Spleen (tissue), 11 donors: Measurements from ENCODE around the gene SPECC1. TPM values are rescaled to one million over a fixed set of nuclear protein-coding genes. Genes with fewer than 3 reads are reported as not detected.

Experiments used
- DNase-seq: peaks from one replicate; pipeline ENCODE4 v3.0.0-alpha.2; 2020
- H3K27ac ChIP-seq, 8 donors: fragments of 200-600 bp; sonication (generic) in 7 of 8; 1 replicate in 4 of 8; 2 replicates in 4 of 8; pipeline versions ENCODE4 v1.5.0 to v1.8.0; 2016 to 2021; ENCODE audit warnings: inconsistent platforms in 4 of 8, mild to moderate bottlenecking in 4 of 8, moderate library complexity in 1 of 8
- H3K27me3 ChIP-seq, 7 donors: fragments of 200-600 bp; sonication (generic) in 6 of 7; replicated peaks in 1 of 7; 1 replicate in 4 of 7; 2 replicates in 3 of 7; pipeline versions ENCODE4 v1.5.0 to v1.8.0; 2016 to 2021; ENCODE audit warnings: inconsistent platforms in 3 of 7, mild to moderate bottlenecking in 1 of 7
- H3K36me3 ChIP-seq, 6 donors: fragments of 200-600 bp; sonication (generic) in 5 of 6; 1 replicate in 4 of 6; 2 replicates in 2 of 6; pipeline versions ENCODE4 v1.5.0 to v1.8.0; 2016 to 2021; ENCODE audit warnings: inconsistent platforms in 2 of 6
- H3K4me1 ChIP-seq, 6 donors: fragments of 200-600 bp; sonication (generic) in 5 of 6; 1 replicate in 3 of 6; 2 replicates in 3 of 6; pipeline versions ENCODE4 v1.5.0 to v1.8.0; 2016 to 2021; ENCODE audit warnings: inconsistent platforms in 3 of 6
- H3K4me3 ChIP-seq, 8 donors: fragments of 200-600 bp; sonication (generic) in 7 of 8; 1 replicate in 4 of 8; 2 replicates in 4 of 8; pipeline versions ENCODE4 v1.5.0 to v1.8.0; 2016 to 2021; ENCODE audit warnings: inconsistent platforms in 4 of 8, mild to moderate bottlenecking in 4 of 8, moderate library complexity in 2 of 8
- H3K9me3 ChIP-seq, 8 donors: fragments of 200-600 bp; sonication (generic) in 7 of 8; 1 replicate in 4 of 8; 2 replicates in 4 of 8; pipeline versions ENCODE4 v1.5.0 to v1.8.0; 2016 to 2021; ENCODE audit warnings: inconsistent platforms in 4 of 8
- POLR2A ChIP-seq, 3 donors: fragments of 450-650 bp; IDR thresholded peaks; one replicate each; pipeline ENCODE4 v1.5.1; 2017; ENCODE audit warnings: antibody characterized with exemption in 3 of 3, mild to moderate bottlenecking in 1 of 3
- POLR2AphosphoS5 ChIP-seq, 3 donors: sonication (generic); formaldehyde crosslinking; IDR thresholded peaks; one replicate each; pipeline ENCODE4 v1.5.1; 2017; ENCODE audit warnings: antibody characterized with exemption in 3 of 3
- WGBS, 5 donors: extraction: QIAGEN DNeasy Blood & Tissue Kit in 3 of 5; methylation state at CpG; one replicate each; pipeline versions ENCODE4 v1.1.5 to v1.1.7; 2013 to 2018; 5-methylcytosine and 5-hydroxymethylcytosine counted together
- intact Hi-C: fragments of 100-400 bp; cut with DNase I; formaldehyde crosslinking; loops from one replicate; pipeline ENCODE4 v1.15.0; 2023; ENCODE audit warnings: low total_unique reads
- polyA plus RNA-seq, 3 donors: library from polyadenylated mRNA; stranded (reverse); fragments of 200-250 nt; gene quantifications; one replicate each; pipeline ENCODE4 v1.2.1, GENCODE V29; 2013
- total RNA-seq, 7 donors: library from RNA; depleted of rRNA in 3 of 7; stranded (reverse); fragments of >200 nt in 3 of 7; fragmentation: NEBNext Ultra II Directional in 4 of 7; extraction: Animal tissue kit (Norgen Biotek cat#: 25700) in 4 of 7; gene quantifications; one replicate each; pipeline versions ENCODE4 v1.1.0 to v1.2.1, GENCODE V29; 2016 to 2021
- TF ChIP-seq, protein P1 (sequence below), 11 experiments: fragments of 200-600 bp in 7 of 11; fragments of 450-650 bp in 4 of 11; sonication (generic) in 4 of 11; IDR thresholded peaks in 8 of 11; conservative IDR thresholded peaks in 3 of 11; 1 replicate in 7 of 11; 2 replicates in 4 of 11; pipeline versions ENCODE4 v1.4.0 to v1.8.0; 2016 to 2021; ENCODE audit warnings: antibody characterized with exemption in 11 of 11, inconsistent platforms in 4 of 11, mild to moderate bottlenecking in 1 of 11
- donor health status: healthy with polysubstance abuse.
- donor health status: DM: no; HTN: no; CAD: no; lungs with moderate emphysema.
- donor health status: DM: no; HTN: no; CAD: no.
- donor health status: Bipolar disorder and iron deficiency.
- donor health status: healthy.
- donor health status: DM: no; HTN: no; CAD: no.
- donor health status: DM: yes; HTN: yes; CAD: no.

Gene SPECC1
- total and polyA plus RNA-seq, 10 donors, result 7.4 to 129 (median 84.8) TPM

DNA sequence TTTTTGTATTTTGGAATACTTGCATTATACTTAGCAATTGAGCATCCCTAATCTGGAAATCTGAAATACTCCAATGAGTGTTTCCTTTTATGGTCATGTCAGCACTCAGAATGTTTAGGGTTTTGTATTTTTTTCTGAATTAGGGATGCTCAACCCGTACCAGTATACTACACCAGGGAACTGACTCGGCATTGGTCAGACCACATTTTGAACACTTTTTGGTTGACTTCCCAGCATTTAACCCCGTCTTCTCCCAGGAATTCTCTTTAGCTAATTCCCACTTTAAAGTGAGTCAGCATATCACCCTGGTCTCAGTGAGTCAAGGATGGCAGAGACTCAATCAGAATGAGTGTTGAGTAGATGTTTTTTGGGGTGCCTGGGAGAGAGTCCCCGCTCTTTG, 177.9 kb downstream of the SPECC1 start:
- peaks cover 0 to 18% (median 4%) of the 10 kb centered on the region in 6 donors for H3K4me1 ChIP-seq
- H3K4me3 ChIP-seq, result no peak overlapping the region
- no peaks in the 10 kb centered on the region for H3K27me3 ChIP-seq
- H3K9me3 ChIP-seq, result no peaks in the 10 kb centered on the region
- 70 to 91% (median 87%) methylated on average over 4 of the region's 4 CpGs for WGBS, 5 donors
- H3K27ac ChIP-seq, result no peak overlapping the region
- intact Hi-C loops, result no loop called here
- no peaks in the 10 kb centered on the region for H3K36me3 ChIP-seq
- TF ChIP-seq POLR2AphosphoS5 (IDR thresholded peaks at IDR 0.05), result no peak
- TF ChIP-seq, protein P1, sequence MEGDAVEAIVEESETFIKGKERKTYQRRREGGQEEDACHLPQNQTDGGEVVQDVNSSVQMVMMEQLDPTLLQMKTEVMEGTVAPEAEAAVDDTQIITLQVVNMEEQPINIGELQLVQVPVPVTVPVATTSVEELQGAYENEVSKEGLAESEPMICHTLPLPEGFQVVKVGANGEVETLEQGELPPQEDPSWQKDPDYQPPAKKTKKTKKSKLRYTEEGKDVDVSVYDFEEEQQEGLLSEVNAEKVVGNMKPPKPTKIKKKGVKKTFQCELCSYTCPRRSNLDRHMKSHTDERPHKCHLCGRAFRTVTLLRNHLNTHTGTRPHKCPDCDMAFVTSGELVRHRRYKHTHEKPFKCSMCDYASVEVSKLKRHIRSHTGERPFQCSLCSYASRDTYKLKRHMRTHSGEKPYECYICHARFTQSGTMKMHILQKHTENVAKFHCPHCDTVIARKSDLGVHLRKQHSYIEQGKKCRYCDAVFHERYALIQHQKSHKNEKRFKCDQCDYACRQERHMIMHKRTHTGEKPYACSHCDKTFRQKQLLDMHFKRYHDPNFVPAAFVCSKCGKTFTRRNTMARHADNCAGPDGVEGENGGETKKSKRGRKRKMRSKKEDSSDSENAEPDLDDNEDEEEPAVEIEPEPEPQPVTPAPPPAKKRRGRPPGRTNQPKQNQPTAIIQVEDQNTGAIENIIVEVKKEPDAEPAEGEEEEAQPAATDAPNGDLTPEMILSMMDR (IDR thresholded peaks at IDR 0.05 in 8 of 11, conservative IDR thresholded peaks at IDR 0.05 in 3 of 11), result no peak
- TF ChIP-seq POLR2A (IDR thresholded peaks at IDR 0.05), result no peak
- DNase-seq, result no peak

DNA sequence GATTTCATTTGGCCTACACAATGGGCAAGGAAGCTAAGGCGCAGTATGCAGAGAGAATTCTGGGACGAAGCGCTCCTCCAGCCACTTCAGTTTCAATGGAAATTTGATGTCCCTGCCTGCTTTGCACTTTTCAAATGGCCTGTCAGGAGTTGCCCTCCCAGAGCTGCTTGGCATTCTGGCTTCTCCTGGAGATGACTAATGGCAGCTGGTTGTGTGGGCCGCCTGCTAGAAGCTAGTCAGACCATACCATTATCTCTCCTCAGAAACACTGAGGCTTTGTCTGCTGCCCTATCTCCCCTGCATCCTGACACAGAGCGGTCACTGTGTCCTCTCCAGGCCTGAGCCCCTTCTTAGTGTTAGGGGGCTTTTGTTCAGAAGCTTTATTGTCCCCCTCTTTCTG, 180.1 kb downstream of the SPECC1 start:
- DNase-seq, result no peak
- Histone ChIP-seq H3K4me3 (no peak overlapping the region), H3K27me3 (no peaks in the 10 kb centered on the region), H3K4me1 (peaks cover 0 to 13% (median 4%) of the 10 kb centered on the region in 6 donors), H3K27ac (no peak overlapping the region), H3K9me3 (no peaks in the 10 kb centered on the region), H3K36me3 (no peaks in the 10 kb centered on the region)
- 87 to 98% (median 96%) methylated on average over 5 of the region's 5 CpGs for WGBS, 5 donors
- TF ChIP-seq POLR2A (IDR thresholded peaks at IDR 0.05), result no peak
- TF ChIP-seq, protein P1 (IDR thresholded peaks at IDR 0.05 in 8 of 11, conservative IDR thresholded peaks at IDR 0.05 in 3 of 11), result no peak
- no peak for TF ChIP-seq POLR2AphosphoS5 (IDR thresholded peaks at IDR 0.05)
- intact Hi-C loops, result no loop called here

DNA sequence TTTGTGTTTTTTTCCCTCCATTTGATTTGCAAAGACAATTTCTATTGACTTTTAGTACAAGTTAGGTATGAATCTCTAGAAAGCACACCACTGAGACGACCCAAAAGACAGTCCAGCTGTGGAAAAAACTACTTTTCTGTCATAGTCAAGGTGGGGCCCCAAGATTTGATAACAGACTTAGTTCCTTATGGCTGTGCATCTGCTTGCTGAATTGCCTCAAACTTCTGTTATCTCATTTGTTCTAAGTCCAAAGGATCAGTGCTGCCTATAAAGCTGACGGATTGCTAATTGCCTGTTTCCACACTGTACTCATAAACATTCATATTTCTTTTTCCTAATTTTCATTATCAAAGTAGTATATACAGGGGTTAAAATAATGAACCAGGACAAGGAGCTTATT, 180.8 kb downstream of the SPECC1 start:
- no peak for DNase-seq
- Histone ChIP-seq H3K4me3 (no peak overlapping the region), H3K36me3 (no peaks in the 10 kb centered on the region), H3K27ac (no peak overlapping the region), H3K27me3 (no peaks in the 10 kb centered on the region), H3K9me3 (peaks cover 0 to 7% (median 5%) of the 10 kb centered on the region in 8 donors), H3K4me1 (peaks cover 0 to 10% (median 3%) of the 10 kb centered on the region in 6 donors)
- 63 to 78% (median 70%) methylated on average over 2 of the region's 2 CpGs for WGBS, 5 donors
- intact Hi-C loops, result no loop called here
- TF ChIP-seq, protein P1 (IDR thresholded peaks at IDR 0.05 in 8 of 11, conservative IDR thresholded peaks at IDR 0.05 in 3 of 11), result no peak
- TF ChIP-seq POLR2AphosphoS5 (IDR thresholded peaks at IDR 0.05), result no peak
- no peak for TF ChIP-seq POLR2A (IDR thresholded peaks at IDR 0.05)

DNA sequence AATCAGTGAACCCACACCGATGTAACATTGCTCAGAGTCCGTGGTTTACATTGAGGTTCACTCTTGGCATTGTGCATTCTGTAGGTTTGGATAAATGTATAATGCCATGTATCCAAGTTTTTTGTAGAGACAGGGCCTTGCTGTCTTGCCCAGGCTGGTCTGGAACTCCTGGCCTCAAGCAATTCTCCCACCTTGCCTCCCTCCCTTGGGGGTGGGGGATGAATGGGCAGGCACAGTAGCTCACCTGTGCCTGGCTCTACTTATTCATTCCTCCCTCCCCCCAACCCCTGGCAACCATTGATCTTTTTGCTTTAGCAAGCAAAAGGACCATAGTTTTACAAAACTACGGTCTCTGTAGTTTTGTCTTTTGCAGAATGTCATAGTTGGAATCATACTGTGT, 181.4 kb downstream of the SPECC1 start:
- Histone ChIP-seq H3K27ac (no peak overlapping the region), H3K36me3 (no peaks in the 10 kb centered on the region), H3K4me3 (no peak overlapping the region), H3K27me3 (no peaks in the 10 kb centered on the region), H3K4me1 (peaks cover 0 to 10% (median 0%) of the 10 kb centered on the region in 6 donors), H3K9me3 (peaks cover 0 to 11% (median 8%) of the 10 kb centered on the region in 8 donors)
- intact Hi-C loops, result no loop called here
- no peak for TF ChIP-seq POLR2AphosphoS5 (IDR thresholded peaks at IDR 0.05)
- TF ChIP-seq, protein P1 (IDR thresholded peaks at IDR 0.05 in 8 of 11, conservative IDR thresholded peaks at IDR 0.05 in 3 of 11), result no peak
- TF ChIP-seq POLR2A (IDR thresholded peaks at IDR 0.05), result no peak
- 88 to 98% (median 95%) methylated on average over 3 of the region's 3 CpGs for WGBS, 5 donors
- DNase-seq, result no peak
